ENCODE results near the gene DNAAF8.

The DNAAF8 gene

DNA sequence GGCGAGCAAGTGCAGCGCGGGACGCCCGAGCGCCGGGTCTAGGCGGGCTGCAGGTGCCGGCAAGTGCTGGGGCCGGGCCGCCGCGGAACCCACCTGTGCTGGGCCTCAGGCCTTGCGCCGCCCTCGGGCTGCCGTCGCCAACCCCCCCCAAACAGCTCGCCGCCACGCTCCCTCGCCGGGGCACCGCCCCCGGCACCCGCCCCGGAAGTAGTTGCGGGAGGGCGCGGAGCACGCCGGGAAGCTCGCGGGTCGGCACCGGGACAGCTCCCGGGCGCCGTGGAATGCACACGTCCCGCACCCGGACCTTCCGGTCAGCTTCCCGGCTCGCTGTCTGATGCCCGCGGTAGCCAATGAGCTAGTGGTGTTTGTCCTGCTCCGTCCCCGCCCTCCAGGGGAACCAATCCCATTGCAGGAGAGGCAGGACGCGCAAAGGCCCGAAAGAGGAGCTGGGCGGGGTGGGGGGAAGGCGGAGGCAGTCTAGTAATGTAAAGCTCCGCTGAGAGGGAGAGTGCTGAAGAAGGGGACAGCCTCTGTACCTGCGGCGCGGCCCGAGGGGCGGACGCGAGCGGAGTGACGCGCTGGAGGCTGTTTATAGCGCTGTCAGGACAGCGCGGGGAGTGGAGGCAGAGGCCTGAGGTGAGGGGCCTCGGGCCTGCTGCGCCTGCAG is at the start of gene DNAAF8, which contains the start of gene ANKS3:
Gene DNAAF8, plus strand, starts transcription at position 475 of the 667 bp plus-strand sequence. CDS start 1,978 bp downstream, outside the sequence.
Gene ANKS3, minus strand, starts transcription at position 209 of the 667 bp plus-strand sequence. CDS start 4,122 bp downstream, outside the sequence.
- DNase-seq (ENCODE audit: low spot score): peak; percentile 94

DNA sequence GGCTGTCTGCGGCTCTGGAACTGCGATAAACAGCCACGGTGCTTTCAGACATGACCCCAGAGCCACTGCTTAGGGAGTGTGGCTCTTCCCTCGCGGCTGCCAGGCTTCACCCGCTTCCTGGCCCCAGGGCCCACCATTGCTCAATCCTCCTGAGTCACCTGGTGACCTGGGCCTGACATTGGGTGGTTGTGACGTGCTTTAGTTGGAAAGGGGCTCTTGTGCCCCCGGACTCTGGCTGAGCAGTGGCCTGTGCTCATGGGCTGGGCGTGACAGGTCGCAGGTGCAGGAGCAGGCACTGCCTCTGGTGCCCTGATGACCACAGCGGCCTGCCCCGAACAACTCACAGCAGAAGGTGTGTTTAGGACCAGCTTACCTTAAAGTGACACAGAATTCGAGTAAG is 49.6 kb upstream of the DNAAF8 start:
- DNase-seq (ENCODE audit: low spot score): no peak

DNA sequence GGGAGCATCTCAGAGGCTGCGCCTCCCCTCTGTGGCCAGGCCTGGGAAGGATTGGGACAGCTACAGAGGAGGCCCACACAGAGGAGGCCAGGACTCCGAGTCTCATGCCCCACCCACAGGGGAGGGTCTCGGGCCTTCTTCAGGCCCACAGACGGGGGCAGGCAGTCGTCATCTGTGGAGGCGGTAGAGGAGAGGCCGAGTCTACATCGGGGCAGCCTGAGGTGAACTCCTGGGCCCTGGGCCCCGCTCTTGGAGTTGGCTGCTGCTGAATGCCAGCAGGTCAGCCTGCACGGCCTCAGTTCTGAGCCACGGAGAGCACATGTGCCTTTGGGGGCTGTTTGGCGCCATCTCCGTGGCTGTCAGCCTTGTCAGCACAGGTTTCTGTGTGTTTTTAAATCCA is 49.0 kb upstream of the DNAAF8 start:
- no peak for DNase-seq (ENCODE audit: low spot score)

DNA sequence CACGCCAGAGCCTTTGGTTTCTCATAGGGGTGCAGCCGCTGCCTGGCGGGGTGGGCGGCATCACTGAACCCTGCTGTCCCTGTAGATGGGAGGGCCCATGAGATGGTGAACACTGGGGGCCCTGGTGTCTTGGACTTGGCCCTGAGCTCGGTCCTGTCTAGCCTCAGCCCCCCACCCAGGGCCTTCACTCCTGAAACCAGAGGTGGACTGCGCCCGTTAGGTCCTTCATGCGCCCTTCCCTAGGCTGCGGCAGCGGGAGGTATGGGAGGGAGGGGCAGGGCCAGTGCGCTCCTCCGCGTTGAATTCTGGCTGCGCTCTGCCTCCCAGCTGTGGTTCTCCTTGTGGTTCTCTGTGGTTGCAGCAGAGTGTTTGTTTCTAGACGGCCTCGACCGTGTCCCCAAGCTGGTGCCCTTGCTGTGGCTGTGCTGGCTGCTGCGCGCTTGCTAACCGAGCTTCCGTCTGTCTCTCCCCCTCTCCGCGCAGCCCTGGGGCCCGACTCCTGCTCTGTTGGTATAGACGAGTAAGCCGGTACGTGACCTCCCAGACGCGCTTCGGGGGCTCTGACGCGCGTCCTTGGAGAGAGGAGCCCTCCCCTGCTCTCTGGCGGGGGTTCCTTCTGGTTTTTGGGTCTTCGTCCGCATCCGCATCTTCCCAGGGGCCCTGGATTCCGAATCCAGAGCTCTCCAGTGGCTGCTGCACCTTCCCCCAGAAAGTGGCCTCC is 48.4 kb upstream of the DNAAF8 start:
- no peak for DNase-seq (ENCODE audit: low spot score)

DNA sequence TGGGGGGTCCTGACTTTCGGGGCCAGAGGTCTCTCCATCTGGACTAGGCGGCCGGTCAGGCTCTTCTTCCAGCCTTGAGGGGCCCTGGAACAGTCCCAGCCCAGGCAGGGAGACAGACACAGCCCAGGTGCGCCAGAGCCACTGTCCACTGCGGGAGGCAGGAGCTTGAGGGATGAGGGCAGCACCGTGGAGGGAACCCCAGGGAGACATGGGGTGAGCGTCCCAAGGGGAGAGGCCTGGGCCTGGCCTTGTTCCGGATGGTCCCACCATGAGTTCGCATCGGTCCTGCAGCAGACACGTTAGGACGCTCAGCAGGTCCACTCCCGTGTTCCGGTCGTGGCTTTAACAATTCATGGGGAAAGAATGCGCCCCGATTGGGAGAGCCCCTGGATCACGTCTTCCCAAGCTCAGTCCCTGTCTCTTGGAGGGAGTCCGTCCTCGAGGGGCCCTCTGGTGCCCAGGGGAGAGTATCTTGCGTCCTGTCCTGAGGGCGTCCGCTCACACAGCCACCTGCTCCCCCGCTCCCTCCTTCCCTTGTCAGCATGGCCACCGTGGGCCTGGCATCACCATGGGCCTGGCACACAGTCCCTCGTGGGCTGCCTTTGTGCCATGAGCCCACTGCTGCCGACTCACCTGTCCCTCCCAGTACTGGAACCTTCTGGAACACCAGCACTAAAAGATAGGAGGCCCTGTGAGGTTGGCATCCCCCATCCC is 47.7 kb upstream of the DNAAF8 start:
- no peak for DNase-seq (ENCODE audit: low spot score)

DNA sequence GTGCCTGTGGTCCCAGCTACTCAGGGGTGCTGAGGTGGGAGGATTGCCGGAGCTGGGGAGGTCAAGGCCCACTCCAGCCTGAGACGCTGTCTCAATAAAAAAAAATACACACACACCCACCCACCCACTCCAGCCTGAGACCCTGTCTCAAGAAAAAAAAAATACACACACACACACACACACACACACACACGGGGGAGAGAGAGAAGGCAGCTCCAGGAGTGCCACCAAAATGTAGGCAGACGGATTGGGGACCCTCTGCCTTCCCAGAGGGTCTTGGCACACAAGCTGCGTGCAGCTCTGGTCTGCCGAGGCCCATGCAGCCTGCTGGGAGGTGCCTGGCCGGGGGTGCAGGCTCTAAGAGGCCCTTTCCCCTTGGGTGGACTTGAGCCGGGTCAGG is 46.9 kb upstream of the DNAAF8 start:
- DNase-seq (ENCODE audit: low spot score): no peak

DNA sequence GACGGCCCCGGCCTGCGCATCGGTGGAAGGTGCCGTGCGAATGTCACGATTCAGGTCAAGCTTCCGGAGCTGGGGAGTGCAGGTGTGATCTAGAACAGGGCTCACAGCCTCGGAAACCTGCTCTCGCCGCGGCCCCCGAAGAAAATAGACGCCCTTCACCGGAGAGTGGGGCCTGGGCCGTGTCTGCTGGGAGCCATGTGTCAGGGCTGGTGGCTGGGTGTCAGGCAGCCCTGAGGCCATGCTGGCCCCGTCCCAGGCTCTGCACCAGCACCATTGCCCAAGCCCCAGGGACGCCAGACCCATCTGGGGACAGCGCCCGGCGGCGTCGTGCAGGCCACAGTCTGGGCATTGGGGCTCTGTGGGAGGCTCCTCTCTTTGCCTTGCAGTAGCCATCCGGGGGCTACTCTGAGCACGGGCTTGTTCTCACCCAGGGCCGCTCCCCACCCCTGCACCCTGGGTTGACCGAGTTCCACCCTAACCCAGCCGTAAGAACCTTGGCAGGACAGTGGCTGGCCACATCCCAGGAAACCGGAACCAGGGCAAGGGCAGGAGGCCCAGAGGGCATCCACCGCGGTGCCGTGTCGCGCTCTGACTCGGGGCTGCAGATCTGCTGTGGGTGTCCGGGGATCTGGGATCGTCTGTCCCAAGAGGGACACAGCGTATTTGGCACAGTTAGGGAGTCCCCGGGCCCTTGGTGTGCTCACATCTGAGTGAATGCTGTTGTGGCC is 46.2 kb upstream of the DNAAF8 start:
- no peak for DNase-seq (ENCODE audit: low spot score)

DNA sequence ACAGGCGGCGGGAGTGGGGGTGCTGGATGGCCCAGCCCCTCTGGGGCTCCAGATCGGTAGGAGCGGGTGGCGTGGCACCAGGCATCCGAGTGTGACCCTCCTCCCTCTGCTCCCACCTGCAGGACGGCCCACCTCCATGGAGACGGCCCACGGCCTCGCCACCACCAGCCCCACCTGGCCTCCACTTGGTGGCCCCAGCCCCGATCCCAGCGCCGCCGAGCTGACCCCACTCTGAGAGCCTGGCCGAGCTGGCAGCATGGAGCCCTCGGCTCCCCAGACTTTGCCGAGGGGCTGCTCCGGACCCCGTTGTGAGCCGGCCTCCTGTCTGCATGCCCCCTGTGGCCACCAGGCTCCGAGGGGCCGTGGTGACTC is 45.7 kb upstream of the DNAAF8 start:
- DNase-seq (ENCODE audit: low spot score): no peak

DNA sequence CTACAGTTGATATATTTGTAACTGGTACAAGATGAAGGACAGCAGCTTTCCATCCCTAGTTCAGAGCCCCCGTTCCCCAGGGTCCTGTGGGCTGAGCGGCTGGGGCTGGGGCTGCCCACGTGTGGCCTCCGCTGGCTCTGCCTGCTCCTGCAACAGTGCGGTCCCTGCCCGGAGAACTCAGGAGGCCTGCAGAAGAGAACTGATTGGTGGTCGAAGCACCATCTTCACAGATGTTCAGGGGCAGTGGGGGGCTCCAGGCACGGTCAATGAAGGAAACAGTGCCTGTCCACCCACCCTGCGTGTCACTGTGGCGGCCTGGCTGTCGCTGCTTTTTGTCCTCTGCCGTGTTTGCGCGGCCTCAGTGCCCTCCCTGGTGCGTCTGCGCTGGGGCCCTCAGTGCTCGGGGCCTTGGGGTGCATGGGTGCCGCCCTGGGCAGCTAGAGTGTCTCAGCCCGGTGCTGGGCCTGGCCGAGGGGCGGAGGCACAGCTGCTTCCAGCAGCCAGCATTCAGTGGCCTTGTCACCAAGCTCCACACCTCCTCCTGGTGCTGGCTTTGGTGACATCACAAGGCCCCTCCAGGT is 45.2 kb upstream of the DNAAF8 start:
- no peak for DNase-seq (ENCODE audit: low spot score)

DNA sequence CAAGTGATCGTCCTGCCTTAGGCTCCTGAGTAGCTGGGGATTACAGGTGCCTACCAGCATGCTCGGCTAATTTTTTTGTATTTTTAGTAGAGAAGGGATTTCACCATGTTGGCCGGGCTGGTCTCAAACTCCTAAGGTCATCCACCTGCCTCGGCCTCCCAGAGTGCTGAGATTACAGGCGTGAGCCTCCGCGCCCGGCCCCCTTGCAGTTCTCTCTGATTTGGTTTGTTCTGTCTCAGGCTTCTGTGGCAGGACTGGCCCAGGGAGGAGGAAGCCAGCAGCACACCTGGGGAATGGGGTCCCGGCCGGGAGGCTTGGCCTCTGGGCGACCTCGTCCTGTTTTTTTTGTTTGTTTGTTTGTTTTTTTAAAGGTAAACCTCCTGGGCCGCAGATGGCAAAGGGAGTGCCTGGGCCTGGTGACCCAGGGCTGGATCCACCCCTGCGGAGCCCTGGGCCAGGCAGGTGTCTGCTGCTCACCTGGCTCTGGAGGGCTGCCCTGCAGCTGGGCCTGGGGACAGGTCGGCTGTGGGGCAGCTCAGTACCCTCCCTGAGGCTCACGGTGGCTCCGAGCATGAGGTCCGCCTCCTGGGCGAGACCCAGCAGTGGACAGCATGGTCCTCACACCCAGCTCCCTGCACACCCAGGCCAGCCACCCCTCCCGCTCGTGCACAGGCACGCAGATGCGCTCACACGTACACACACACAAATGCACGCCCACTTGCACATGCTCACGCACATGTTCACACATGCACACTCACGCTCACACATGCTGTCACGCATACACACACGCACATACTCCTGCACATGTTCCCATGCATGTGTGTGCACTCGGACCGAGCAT is 44.3 kb upstream of the DNAAF8 start:
- DNase-seq (ENCODE audit: low spot score): no peak

DNA sequence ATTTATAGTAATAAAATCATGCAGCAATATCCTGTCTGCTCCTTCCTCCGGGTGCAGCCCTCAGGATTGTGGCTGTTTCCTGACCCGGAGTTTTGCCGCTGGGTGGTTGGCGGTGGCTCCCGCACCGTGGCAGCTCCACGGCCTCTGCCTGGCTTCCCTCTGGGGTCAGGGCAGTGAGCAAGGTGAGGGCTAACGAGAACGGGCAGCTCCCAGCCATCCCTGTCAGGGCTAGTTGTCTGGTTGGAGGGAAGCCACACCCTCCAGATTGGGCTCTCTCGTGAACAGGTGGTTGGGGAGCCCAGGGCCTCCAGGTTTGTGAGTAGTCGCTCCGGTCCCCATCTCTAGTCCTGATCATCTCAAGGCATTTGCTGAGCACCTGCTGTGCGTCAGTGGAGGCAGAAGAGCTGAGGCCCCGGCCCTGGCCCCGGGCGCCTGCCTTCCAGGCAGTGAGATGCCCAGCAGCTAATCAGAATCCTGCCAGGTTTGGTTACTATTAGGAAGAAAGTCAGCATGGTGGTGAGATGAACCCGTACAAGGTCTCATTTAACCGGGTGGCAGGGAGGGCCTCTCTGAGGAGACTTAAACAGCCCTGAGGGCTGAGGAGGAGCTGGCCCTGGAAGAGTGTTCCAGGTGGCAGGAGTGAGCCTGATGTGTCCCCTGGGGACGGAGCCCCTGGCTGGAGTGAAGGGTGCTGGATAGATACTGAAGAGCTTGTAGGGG is 43.2 kb upstream of the DNAAF8 start:
- DNase-seq (ENCODE audit: low spot score): no peak

DNA sequence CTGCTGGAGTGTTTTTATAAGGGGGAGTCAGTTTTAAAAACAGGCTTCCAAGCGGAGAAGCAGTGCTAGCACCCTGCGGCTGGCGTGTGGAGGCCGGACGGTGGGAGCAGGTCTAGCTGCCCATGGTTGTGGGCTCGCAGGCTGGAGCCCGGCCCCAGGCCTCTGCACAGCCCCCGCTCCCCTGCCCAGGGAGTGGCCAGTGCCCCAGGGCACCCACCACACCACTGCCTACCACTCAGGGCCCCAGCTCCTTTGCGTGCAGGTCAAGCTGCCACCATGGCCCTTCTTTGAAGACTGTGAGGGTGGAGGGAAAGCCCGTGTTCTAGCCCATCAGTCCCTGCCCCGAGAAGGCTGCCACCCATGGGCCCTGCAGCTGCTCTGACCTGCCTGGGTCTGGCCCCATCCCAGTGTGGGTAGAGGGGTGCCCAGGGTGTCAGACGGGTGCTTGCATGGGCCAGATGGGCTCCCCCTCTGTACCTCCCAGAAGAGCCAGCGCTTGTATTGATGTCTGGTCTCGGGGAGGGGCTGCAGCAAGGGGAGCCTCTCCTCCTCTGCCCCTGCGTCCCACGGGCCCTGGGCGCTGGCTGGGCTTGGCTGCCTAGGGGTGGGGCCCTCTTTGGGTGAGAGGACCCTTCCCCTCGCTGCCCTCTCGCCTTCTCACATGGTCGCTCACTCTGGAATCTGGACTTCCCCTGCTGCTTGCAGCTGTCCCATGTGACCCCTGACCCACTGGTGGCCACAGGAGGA is 42.5 kb upstream of the DNAAF8 start:
- no peak for DNase-seq (ENCODE audit: low spot score)

DNA sequence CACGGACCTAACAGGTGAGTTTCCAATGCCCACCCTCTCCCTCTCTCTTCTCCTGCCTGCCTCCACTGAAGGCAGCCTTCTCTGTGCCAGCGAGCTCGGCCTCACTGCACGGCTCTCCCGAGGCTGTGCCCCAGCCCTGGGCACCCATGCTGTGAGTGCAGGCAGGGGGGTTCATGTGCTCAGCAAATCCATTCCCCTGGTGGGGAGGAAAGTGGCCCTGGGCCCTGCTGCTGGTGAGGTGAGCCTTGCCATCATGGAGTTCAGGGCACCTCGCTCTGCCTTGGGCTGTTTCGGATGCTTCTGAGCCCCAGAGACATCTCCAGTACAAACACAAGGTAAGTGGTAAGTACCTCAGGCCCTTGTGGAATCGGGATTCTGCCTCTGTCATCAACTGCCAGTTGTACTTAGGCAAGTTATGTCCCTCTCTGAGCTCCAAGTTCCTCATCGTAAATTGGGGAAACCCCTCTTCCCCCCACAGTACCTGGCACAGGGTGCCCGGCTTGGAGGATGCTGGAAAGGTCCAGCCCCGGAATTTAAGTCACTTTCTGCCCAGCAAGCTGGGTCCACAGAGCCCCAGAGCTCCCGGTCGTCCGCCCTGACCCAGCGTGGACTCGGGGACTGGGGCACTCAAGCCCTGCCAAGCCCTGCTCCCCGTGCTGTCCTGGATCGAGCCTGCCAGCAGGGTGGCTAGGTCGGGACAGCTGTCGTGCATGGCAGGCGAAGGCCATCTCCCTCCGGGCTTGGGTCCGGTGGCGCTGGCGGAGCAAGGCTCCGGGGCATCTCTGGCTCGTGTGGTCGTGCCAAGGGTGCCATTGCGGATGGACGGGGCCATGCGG is 41.7 kb upstream of the DNAAF8 start:
- DNase-seq (ENCODE audit: low spot score): no peak

DNA sequence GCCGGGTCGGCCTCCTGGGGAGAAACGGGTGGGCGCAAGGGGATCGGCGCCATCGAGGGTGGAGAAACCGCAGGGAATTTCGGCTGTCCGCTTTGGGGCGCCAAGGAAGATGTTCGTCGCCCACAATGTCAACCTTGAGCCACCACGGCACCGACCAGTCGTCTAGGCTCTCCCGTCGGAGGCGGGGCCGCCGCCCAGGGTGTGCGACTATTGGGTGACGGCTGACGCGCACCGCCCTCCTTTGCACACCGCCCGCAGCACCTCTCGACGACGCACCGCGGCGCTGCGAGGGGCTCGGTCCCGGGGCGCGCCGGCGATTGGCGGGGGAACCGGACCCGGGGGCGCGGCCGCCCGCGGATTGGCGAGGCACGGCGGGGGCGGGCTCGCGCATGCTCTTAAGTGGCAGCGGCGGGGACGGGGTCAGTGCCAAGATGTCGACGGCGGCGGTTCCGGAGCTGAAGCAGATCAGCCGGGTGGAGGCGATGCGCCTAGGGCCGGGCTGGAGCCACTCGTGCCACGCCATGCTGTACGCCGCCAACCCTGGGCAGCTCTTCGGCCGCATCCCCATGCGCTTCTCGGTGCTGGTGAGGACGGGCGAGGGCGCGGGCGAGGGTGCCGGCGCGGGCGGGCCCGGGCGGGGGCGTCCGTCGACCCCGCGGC is 40.9 kb upstream of the DNAAF8 start, which contains the start of gene NUDT16L1:
Gene NUDT16L1, plus strand, starts transcription at position 267 of the 660 bp plus-strand sequence. Its CDS starts 165 bp downstream, at position 432.
- peak; percentile 93 for DNase-seq (ENCODE audit: low spot score)

DNA sequence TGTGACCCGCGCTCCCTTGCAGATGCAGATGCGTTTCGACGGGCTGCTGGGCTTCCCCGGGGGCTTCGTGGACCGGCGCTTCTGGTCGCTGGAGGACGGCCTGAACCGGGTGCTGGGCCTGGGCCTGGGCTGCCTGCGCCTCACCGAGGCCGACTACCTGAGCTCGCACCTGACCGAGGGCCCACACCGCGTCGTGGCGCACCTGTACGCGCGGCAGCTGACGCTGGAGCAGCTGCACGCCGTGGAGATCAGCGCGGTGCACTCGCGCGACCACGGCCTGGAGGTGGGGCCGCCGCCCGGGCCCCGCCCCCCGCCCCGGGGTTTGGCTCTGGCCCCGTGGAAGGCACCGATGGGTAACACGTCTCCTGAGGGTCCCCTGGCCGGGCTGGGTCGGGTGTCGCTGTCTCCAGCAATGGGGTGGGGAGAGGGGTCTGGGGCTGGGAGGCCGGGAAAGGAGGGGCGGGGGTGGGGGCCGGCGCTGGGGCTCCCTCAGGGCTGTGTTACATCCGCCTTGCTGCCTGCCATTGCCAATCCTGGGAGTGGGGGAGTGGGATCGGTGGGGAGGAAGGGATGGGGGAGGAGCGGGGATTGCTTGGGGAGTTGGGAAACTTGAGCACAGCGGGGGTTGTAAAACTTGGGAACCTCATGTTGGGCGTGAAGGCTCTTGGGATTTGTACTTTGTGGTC is 40.2 kb upstream of the DNAAF8 start:
- no peak for DNase-seq (ENCODE audit: low spot score)

DNA sequence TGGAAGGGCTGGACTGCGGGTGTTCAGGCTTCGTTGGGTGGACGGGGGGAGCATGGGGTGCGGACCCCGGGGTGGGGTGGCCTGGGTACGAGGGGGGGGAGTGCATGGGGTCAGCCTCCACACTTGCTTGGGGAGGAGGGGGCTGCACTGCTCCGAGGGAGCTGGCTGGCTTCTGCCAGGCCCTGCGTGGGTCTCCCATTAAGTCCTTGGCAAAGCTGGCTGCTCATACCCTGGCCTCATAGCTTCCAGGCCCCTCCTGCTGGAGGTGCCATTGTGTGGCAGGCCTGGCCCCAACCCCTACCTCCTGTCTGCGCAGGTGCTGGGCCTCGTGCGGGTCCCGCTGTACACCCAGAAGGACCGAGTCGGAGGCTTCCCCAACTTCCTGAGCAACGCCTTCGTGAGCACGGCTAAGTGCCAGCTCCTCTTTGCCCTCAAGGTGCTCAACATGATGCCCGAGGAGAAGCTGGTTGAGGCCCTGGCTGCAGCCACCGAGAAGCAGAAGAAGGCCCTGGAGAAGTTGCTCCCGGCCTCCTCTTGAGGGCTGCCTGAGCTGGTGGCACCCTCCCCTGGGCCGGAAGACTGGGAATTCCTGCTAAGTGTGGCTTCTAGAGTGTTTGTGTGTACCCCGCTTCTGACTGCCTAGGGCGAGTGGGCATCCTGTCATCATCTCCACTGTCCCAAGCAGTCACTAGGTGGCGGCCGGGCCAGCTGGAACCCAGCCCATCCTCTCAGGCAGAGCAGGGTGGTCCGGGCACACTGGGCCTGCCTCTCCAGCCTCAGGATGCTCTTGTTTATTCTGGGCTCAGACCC is 39.5 kb upstream of the DNAAF8 start:
- DNase-seq (ENCODE audit: low spot score): no peak
